HG03460 (cell line): ENCODE data around the gene GNE.
"Not testable (repeated sequence)": the region's sequence is repeated elsewhere in the genome, so short reads cannot be mapped to it uniquely, and the experiment has no call there.

Source experiments
- ATAC-seq: cut with Tn5 transposase; IDR thresholded peaks from one replicate; pipeline ENCODE4 v1.9.1; 2021; ENCODE audit not compliant: unreplicated experiment

The GNE gene

DNA sequence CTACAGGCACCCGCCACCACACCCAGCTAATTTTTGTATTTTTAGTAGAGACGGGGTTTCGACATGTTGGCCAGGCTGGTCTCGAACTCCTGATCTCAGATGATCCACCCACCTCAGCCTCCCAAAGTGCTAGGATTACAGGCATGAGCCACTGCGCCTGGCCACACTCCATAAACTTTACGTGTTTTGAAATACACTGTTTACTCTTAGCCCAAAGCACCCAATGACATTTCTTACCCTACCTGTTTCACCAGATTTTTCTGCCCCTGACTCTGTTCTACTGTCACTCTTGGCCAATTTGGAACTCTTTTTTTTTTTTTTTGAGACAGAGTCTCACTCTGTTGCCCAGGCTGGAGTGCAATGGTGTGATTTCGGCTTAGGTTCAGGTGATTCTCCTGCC lies 15.1 kb upstream of the GNE start:
- not testable (repeated sequence) for ATAC-seq

DNA sequence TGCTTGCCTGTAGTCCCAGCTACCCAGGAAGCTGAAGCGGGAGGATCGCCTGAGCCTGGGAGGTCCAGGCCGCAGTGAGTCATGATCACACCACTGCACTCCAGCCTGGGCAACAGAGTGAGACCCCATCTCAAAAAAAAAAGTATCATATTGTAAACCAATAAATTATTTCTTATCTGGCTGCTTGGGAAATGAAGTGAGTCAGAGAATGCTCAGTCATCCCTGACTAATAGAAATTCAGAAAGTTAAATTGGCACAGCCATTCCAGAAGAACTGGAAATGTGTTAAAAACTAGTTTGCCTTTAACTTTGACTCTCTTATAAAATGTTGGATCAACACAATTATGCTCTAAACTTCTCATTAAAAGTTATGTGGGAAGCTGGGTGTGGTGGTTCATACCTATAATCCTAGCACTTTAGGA lies 9.8 kb upstream of the GNE start:
- no peak for ATAC-seq

DNA sequence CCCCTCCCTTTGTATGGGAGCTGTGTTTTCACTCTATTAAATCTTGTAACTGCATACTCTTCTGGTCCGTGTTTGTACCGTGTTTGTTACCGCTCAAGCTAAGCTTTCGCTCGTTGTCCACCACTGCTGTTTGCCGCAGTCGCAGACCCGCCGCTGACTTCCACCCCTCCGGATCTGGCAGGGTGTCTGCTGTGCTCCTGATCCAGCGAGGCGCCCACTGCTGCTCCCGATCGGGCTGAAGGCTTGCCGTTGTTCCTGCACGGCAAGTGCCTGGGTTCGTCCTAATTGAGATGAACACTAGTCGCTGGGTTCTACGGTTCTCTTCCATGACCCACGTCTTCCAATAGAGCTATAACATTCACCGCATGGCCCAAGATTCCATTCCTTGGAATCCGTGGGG lies 6.6 kb upstream of the GNE start:
- no peak for ATAC-seq

DNA sequence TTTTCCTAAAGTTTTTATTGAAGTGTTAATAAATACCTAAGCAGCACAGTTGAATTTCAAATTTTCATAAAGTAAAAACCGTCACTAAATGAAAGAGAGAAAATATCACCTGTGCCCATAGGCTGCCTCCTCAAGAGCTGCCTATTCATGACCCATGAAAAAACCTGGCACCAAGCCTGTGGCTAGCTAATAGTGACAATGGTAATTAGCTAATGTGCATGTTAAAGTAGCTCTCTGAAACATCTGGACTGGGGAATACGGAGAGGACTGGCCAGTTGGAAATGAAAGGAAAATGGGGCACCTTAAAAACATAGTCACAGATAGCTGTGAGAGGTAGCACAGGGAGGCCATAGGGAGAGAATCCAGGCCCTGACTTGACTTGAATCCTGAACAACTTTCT lies 5.4 kb upstream of the GNE start:
- ATAC-seq = no peak

DNA sequence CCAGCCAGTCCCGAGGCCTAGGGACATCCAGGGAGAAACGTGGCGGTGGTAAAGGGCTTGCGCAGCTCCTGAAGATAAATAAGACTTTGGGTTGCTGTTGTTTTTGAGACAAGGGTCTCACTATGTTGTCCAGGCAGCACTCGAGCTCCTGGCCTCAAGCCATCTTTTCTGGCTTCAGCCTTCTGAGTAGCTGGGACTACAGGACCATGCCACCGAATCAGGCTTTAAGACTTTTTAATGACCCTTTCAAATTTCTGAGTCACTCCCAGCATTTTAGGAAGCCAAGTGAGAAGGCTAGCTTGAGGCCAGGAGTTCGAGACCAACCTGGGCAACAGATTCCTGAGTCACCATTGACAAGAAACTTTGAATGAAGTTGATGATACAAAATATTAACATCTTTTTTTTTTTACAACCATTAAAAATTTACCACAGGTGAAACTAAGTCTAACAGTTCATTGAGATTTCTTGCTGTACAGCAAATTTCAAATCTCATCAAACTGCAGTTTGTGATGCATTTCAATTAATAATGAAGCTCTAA lies 817 bp upstream of the GNE start:
- no peak for ATAC-seq

DNA sequence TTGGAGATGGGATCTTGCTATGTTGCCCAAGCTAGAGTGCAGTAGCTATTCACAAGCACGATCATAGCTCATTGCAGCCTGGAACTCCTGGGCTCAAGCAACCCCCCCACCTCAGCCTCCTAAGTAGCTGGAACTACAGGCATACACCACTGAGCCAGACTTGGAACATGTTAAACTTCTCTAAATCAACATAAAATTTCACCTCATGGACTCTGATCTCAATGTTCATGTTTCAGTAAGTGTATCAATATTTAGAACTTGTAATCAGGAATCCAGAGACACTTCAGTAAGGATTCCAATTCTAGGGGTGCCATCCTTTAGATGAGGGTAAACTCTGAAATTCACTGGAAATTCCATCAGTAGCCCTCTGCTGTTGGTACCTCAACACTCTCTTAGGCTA lies 6.8 kb downstream of the GNE start:
- ATAC-seq = no peak

- no peak for ATAC-seq
Measured at GRCh38 chr9:36250079-36250478, 8.2 kb downstream of the GNE start.

GRCh38 chr9:36249189-36249588 lies 9.1 kb downstream of the GNE start:
- no peak for ATAC-seq

GRCh38 chr9:36248061-36248460 lies 10.2 kb downstream of the GNE start:
- ATAC-seq = not testable (repeated sequence)

- no peak for ATAC-seq
Measured at GRCh38 chr9:36247356-36247755, 10.9 kb downstream of the GNE start.

GRCh38 chr9:36245906-36246305 lies 12.3 kb downstream of the GNE start:
- no peak for ATAC-seq

DNA sequence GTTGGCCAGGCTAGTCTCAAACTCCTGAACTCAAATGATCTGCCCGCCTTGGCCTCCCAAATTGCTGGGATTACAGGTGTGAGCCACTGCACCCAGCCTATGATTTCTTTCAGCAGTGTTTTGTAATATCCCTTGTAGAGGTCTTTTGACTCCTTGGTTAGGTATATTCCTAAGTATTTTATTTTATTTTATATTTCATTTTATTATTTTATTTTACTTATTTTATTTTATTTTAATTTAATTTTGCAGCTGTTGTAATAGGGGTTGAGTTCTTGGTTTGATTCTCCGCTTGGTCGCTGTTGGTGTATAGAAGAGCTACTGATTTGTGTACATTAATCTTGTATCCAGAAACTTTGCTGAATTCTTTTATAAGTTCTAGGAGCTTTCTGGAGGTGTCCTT lies 18.6 kb downstream of the GNE start:
- not testable (repeated sequence) for ATAC-seq

GRCh38 chr9:36239205-36239604 lies 19.0 kb downstream of the GNE start:
- not testable (repeated sequence) for ATAC-seq

GRCh38 chr9:36237230-36237629 lies 21.0 kb downstream of the GNE start:
- no peak for ATAC-seq

DNA sequence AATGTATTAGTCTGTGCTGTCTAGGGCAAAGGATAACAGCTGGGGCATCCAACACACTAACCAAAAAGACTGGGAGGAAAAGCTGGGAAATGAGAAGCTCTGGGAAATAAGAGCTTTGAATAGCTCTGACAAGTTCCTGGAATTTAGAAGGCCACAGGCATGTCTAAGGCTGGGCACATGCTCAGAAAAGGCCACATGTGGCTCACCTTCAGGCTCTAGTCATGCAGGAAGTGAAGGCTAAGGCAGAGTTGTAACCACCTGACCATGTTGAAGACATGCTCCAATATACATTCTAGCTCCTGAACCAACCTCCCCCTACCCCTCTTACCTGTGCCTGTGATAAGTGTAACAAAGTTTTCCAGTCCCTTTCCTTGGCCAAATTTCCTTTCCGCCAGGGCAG lies 35.8 kb downstream of the GNE start:
- ATAC-seq = no peak

GRCh38 chr9:36221667-36222066 lies 36.6 kb downstream of the GNE start:
- no peak for ATAC-seq

- no peak for ATAC-seq
Measured at GRCh38 chr9:36218411-36218901, 39.8 kb downstream of the GNE start.

GRCh38 chr9:36218011-36218410 lies 40.2 kb downstream of the GNE start:
- no peak for ATAC-seq

DNA sequence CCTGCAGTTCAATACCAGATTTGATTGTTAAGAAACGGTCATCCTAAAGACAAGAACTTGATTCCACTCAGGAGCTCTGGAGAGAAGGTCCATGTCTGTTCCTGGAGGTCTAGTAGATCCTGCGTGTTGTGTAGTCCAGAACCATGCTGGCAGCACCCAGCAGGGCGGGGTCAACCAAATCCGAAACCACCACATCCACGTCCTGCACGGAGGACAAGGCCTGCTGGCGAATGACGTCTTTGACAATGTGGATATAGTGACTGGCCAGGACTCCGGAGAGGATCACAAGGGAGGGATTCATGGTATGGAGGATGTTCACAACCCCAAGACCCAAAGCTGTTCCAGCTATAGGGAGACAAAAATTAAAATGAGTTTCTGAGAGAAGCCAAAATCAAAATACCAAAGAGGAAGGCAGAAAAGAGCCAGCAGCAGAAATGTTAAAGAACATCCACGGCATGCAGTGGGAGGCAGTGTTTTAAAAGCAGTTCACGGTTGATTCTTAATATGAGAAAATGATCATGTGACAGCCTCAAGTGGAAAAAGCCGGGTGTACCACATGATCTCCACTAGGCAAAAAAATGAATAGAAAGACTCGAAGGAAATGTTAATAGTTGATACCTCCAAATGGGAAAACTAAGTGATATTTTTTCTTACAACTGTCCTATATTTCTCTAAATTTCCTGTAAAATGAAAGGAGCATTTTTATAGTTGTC lies 40.8 kb downstream of the GNE start:
- no peak for ATAC-seq

DNA sequence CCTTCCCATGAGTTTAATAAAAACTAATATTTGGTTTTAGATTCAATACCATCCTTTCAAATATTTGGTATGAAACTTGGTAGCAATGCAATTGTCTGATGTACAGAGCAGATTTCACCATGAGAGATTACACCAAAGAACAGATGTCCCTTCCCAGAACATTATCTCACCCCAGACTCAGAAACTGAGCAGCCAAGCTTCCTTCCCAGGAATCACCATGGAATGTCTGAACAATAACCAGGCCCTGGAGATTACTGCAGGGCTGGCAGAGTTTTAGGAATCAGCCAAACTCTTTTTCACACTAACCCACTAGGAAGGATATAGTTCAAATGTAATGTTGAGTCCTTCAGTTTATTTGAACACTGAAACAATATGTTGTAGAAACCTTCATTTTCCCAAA lies 43.7 kb downstream of the GNE start:
- no peak for ATAC-seq

GRCh38 chr9:36213989-36214388 lies 44.3 kb downstream of the GNE start:
- no peak for ATAC-seq

GRCh38 chr9:36213387-36213786 lies 44.9 kb downstream of the GNE start:
- ATAC-seq = no peak

DNA sequence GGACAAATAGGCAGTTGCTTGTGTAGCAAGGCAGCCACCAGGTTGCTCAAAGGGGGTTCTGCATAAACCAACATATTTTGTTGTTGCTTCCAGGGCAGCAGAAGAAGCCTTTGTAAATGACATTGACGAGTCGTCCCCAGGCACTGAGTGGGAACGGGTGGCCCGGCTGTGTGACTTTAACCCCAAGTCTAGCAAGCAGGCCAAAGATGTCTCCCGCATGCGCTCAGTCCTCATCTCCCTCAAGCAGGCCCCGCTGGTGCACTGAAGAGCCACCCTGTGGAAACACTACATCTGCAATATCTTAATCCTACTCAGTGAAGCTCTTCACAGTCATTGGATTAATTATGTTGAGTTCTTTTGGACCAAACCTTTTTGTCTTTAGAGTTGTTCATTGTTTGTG lies 46.7 kb downstream of the GNE start:
- ATAC-seq = no peak
